Chondrocyte (in vitro differentiated cells): ENCODE measurements around the gene PIK3R1. TPM values are rescaled to one million over a fixed set of nuclear protein-coding genes. Genes with fewer than 3 reads are reported as not detected.
A peak's percentile ranks its signal among the peaks of the same experiment; 100 is the strongest.

ENCODE experiments used
- DNase-seq: peaks from one replicate; pipeline ENCODE4 v3.0.0; 2021; ENCODE audit warnings: mixed read lengths, low spot score
- H3K27ac Mint-ChIP-seq: one replicate; pipeline ENCODE4 v1.8.0; 2021; ENCODE audit warnings: mild to moderate bottlenecking, moderate library complexity, mixed read lengths; ENCODE audit not compliant: unreplicated experiment
- H3K27me3 Mint-ChIP-seq: 2 replicates; pipeline ENCODE4 v1.8.0; 2021; ENCODE audit warnings: low read depth, mixed read lengths
- H3K36me3 Mint-ChIP-seq: 2 replicates; pipeline ENCODE4 v1.8.0; 2021; ENCODE audit warnings: low read depth, mixed read lengths
- H3K4me1 Mint-ChIP-seq: 2 replicates; pipeline ENCODE4 v1.8.0; 2021; ENCODE audit warnings: low read depth, mild to moderate bottlenecking, mixed read lengths
- H3K4me3 Mint-ChIP-seq: one replicate; pipeline ENCODE4 v1.8.0; 2021; ENCODE audit warnings: mild to moderate bottlenecking, moderate library complexity, mixed read lengths; ENCODE audit not compliant: unreplicated experiment
- H3K9me3 Mint-ChIP-seq: 2 replicates; pipeline ENCODE4 v1.8.0; 2021; ENCODE audit warnings: low read depth, mixed read lengths
- CTCF ChIP-seq: fragments of 200-600 bp; sonication (generic); IDR thresholded peaks from 2 replicates; pipeline ENCODE4 v1.5.0; 2021; ENCODE audit warnings: antibody characterized with exemption, mild to moderate bottlenecking, moderate library complexity
- total RNA-seq: library from RNA; stranded (reverse); gene quantifications from 3 replicates; pipeline ENCODE4 v1.2.1, GENCODE V29; 2021

PIK3R1 gene
- total RNA-seq, 1 donor from 2014 or later: 60.7 TPM

- TF ChIP-seq CTCF: no peak
- peaks cover 4% of the 10 kb centered on the region for H3K36me3 Mint-ChIP-seq
- peak overlapping the region; percentile 12 for H3K27ac Mint-ChIP-seq
- DNase-seq: no peak
- H3K4me3 Mint-ChIP-seq: peak overlapping the region; percentile 40
- peaks cover 55% of the 10 kb centered on the region for H3K4me1 Mint-ChIP-seq
- no peaks in the 10 kb centered on the region for H3K9me3 Mint-ChIP-seq
- H3K27me3 Mint-ChIP-seq: no peaks in the 10 kb centered on the region
Measured at GRCh38 chr5:68219161-68219816, 3.7 kb downstream of the PIK3R1 start.

- TF ChIP-seq CTCF: no peak
- H3K4me1 Mint-ChIP-seq: peaks cover 61% of the 10 kb centered on the region
- no peak for DNase-seq
- no peak overlapping the region for H3K4me3 Mint-ChIP-seq
- H3K36me3 Mint-ChIP-seq: peaks cover 4% of the 10 kb centered on the region
- H3K9me3 Mint-ChIP-seq: no peaks in the 10 kb centered on the region
- no peaks in the 10 kb centered on the region for H3K27me3 Mint-ChIP-seq
- H3K27ac Mint-ChIP-seq: no peak overlapping the region
Measured at GRCh38 chr5:68220260-68220659, 4.7 kb downstream of the PIK3R1 start.

- H3K4me1 Mint-ChIP-seq: peaks cover 68% of the 10 kb centered on the region
Measured at GRCh38 chr5:68220914-68221313, 5.4 kb downstream of the PIK3R1 start.

GRCh38 chr5:68221488-68221887 is 5.9 kb downstream of the PIK3R1 start:
- Mint-ChIP-seq H3K27ac (no peak overlapping the region), H3K9me3 (no peaks in the 10 kb centered on the region), H3K4me1 (peaks cover 73% of the 10 kb centered on the region), H3K4me3 (no peak overlapping the region), H3K36me3 (peaks cover 11% of the 10 kb centered on the region), H3K27me3 (no peaks in the 10 kb centered on the region)
- TF ChIP-seq CTCF: no peak
- no peak for DNase-seq

More at GRCh38 chr5:68220914-68221313, 5.4 kb downstream of the PIK3R1 start:
- Mint-ChIP-seq H3K9me3 (no peaks in the 10 kb centered on the region), H3K27ac (no peak overlapping the region), H3K4me3 (no peak overlapping the region), H3K36me3 (peaks cover 5% of the 10 kb centered on the region), H3K27me3 (no peaks in the 10 kb centered on the region)
- no peak for TF ChIP-seq CTCF
- no peak for DNase-seq

GRCh38 chr5:68222310-68222709 is 6.8 kb downstream of the PIK3R1 start:
- no peak for DNase-seq
- no peaks in the 10 kb centered on the region for H3K9me3 Mint-ChIP-seq
- H3K27ac Mint-ChIP-seq: peak overlapping the region; percentile 18
- TF ChIP-seq CTCF: no peak
- H3K4me1 Mint-ChIP-seq: peaks cover 70% of the 10 kb centered on the region
- H3K36me3 Mint-ChIP-seq: peaks cover 16% of the 10 kb centered on the region
- H3K27me3 Mint-ChIP-seq: no peaks in the 10 kb centered on the region
- no peak overlapping the region for H3K4me3 Mint-ChIP-seq
